HEK293 (cell line): Measurements from ENCODE around the gene SART1.

Source experiments
- KLF9 ChIP-seq: fragments of 450-650 bp; formaldehyde crosslinking; IDR thresholded peaks from 2 replicates; pipeline ENCODE4 v1.5.1; 2016; ENCODE audit warnings: missing biosample characterization, missing genetic modification characterization, low read depth
- MEIS1 ChIP-seq: sonication (generic); formaldehyde crosslinking; IDR thresholded peaks from 2 replicates; pipeline ENCODE4 v1.8.1; 2022; ENCODE audit warnings: missing genetic modification reagents, mild to moderate bottlenecking, borderline replicate concordance
- TSHZ1 ChIP-seq: fragments of 450-650 bp; formaldehyde crosslinking; IDR thresholded peaks from 2 replicates; pipeline ENCODE4 v1.5.1; 2016; ENCODE audit warnings: missing biosample characterization, missing genetic modification characterization, borderline replicate concordance
- ZNF777 ChIP-seq: fragments of 450-650 bp; formaldehyde crosslinking; IDR thresholded peaks from 2 replicates; pipeline ENCODE4 v1.5.1; 2017; ENCODE audit warnings: missing biosample characterization, missing genetic modification characterization, borderline replicate concordance

DNA sequence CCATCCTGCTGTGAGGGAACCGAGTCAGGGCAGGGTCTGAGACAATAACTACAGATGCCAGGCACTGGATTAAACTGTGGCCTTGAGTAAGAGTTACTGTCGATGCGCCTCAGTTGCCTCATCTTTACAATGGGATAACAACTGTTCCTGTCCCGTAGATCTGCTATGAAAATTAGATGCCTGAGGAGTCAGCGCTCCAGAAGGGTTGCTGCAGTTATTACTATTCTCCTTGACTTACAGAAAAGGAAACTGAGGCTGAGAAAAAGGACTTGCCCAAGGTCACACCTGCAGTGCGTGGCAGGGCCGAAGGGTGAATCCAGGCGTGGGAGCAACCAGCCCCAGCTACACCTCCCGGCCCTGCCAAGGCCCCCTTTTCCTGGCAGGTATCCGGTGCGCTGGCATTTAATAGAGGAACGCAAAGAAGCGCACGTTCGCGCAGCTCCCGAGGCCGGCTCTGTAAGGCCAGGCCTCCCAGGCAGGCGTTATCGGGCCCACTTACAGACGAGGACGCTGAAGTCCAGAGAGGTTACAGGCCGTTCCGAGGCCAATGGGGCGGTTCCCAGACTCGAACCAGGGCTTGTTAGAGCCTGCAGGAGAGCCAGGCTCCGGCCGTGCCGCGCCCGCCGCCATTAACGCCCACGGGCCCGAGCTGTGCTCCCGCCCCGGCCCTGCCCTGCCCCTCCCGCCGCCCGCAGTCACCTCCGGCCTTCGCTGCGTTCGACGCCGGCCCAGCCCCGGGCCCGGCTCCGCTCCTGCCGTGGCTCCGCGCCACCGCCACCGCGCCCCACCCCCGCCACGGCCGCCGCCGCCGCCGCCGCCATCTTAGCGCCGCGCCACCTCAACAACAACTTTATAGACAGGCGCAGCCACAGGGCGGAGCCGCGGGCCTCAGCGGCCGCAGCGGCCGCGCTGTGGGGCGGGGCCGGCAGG lies 43.1 kb upstream of the SART1 start, which contains the start of gene C11orf68:
- TF ChIP-seq ZNF777 (tag by site-specific recombination) (no peak), KLF9 (tag by site-specific recombination) (no peak), TSHZ1 (no peak), MEIS1 (CRISPR knock-in tag) (no peak)
